Epidermal melanocyte (primary cell): Measurements from ENCODE around the gene ECT2.
"Not testable (repeated sequence)": the region's sequence is repeated elsewhere in the genome, so short reads cannot be mapped to it uniquely, and the experiment has no call there.

Experiments
- DNase-seq: peaks from one replicate; pipeline ENCODE4 v3.0.0; 2011; ENCODE audit warnings: low spot score; ENCODE audit not compliant: insufficient read length

ECT2 gene

DNA sequence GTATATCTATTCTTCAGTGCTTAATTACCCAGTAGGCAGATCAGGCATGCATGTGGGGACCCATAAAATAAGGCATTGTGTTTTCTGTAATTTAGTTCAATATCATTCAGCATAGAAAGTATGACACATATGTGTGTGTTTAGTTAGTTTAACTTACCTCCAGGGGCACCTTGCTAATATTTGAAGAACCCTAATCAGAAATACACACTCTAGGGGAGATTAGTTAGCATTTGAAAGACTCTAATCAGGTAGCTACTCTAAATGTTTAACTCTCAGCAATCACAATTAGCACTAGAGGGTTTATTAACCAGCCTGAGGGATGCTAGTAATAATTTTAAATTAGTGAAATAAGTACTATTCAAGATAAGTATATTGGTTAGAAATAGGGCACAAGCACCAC lies 104.5 kb downstream of the ECT2 start:
- DNase-seq, result no peak

DNA sequence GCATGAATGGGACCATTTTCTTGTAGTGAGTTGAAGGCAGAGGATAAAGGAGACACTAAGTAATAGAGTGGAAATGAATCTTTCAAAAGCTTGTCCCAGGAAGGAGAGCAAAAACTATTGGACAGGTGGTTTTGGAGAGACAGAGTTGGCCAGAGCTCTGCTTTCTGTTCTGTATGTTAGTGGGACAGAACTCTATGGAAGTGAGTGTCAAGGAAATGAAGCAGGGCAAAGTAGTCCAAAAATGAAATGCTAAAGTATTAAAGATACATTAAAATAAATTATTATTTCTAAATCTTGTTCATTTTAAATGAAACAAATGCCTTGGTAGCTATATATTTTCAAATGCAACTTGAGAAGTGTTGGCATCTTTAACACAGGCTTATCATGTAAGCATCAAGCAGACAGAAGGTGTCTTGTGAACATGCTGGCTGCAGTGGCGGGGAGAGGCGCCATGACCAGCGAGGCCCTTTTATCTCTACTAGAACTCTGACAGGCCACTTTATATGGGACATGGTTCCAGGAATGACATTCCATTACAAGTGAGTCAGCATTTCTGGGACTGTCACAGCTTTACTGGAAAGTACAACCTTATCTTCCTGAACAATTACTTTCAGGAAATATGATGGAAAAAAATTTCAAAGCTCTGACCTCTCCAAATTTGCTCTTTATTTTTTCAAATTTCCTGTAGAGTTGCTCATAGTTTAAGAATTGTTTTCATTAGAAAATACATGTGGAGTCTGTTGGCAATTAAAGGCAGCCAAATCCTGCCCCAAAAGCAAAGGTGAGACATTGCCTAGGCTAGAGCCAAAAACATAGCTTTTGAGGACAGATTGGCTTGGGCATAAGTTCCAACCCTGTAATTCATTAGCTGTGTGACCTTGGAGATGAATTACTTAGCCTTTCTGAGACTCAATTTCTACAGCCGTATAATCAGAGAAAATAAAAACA lies 106.5 kb downstream of the ECT2 start:
- no peak for DNase-seq

DNA sequence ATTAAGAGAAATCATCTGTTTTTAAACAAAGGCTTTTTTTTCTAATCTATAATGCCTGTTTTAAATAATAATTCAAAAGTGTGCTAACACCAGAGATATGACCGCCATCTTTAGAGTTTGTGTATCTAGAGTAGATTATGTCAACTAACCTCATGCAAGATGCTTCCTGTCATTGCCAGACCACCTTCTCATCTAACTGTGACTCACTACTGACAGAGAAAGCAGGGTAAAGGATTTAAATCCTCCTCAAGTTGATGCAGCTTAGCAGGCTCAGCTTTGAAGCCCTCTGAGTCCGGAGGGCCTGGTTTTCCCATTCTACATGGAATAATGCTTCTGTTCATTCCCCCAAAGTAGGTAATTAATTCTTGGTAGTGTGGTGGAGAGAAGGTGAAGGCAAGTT lies 108.5 kb downstream of the ECT2 start:
- DNase-seq, result no peak

DNA sequence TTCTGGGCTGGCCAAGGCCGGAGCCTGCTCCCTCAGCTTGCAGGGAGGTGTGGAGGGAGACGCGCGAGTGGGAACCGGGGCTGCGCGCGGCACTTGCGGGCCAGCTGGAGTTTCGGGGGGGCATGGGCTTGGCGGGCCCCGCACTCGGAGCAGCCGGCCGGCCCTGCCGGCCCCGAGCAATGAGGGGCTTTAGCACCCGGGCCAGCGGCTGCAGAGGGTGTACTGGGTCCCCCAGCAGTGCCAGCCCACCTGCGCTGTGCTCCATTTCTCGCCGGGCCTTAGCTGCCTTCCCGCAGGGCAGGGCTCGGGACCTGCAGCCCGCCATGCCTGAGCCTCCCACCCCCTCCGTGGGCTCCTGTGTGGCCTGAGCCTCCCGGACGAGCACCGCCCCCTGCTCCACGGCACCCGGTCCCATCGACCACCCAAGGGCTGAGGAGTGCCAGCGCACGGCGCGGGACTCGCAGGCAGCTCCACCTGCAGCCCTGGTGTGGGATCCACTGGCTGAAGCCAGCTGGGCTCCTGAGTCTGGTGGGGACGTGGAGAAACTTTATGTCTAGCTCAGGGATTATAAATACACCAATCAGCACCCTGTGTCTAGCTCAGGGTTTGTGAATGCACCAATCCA lies 116.3 kb downstream of the ECT2 start:
- not testable (repeated sequence) for DNase-seq

DNA sequence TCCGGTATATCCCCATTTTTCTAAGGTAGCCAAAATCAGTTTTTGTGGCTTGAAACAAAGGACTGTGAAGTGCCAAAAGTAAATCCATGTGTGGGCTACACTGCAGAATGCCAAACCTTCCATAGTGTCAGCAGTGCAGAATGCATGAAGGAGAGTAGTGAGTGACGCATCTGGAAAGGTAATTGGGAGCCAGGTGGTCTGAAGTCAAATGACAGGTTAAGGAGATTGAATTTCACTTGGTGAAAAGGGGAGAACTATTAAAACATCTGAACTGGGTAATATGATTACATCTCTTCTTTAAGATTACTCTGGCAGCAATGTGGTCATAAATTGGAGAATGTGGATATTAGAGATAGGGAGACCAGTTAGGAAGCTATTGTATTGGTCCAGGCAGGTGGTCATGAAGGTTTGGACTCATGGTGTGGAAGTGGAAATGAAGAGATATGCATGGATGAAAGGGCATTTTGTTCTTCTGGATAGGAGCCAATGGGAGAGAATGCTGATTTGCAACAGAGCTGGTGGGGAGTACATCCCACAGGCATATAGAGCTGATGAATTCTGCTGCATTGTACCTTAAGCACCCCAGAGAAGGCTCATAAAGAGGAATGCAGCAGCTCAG lies 118.2 kb downstream of the ECT2 start:
- no peak for DNase-seq

DNA sequence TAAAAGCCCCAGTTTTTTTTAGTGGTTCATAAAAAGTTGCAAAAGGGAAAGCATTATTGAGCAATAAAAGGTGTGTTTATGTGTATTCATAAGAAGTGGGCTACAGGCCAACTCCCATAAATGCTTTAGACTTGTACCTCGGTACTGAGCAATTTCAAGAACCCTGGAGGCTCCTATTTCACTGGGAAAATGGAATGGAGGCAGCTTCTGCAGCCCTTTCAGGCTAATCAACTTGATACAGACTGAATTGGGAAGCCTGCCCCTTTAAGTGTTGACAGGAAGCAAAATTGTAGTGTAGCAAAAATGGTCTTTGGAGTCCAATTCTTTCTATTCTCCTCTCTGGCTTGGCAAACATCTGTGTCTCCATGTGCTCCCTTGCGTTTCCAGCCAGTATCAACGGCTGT lies 118.8 kb downstream of the ECT2 start:
- no peak for DNase-seq

DNA sequence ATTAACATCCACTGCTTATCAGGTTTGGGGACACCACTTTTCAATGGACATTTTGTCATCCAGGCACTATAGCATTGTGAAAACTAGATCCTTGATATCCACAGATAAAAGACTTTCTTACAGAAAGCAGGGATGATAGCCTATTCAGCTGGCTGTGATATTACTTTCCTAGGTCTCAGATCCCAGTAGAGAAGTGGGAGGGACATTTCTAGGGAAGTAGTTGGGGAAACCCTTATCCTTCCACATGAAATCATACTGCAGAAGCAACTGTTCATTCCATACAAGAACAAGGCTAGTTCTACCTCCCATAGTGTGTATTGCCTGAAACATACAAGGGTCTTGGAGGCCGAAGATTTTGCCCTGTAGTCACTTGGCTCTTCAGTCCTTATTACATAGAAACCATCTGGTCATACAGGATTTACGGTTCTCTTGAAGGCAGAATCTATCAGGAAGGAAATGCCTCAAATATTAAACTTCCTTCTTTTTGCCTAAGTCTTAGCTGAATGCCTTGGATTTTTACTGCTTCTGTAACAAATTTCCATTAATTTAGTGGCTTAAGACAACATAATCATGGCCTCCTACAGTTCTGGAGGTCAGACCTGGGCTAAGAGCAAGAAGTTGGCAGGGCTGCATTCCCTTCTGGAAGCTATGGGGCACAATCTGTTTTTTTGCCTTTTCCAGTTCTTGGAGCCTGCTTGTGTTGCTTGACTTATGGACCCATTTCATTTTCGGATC lies 119.4 kb downstream of the ECT2 start:
- DNase-seq, result no peak
